AG04450 (cell line): ENCODE results near the gene POC5. TPM values are rescaled to one million over a fixed set of nuclear protein-coding genes. Genes with fewer than 3 reads are reported as not detected.

ENCODE experiments used
- CTCF ChIA-PET: fragments of 300-600, 350-600 bp; formaldehyde crosslinking; extraction: SDS; loops from one replicate; lab custom pipeline; 2022; ENCODE audit warnings: antibody characterized with exemption, inconsistent platforms; lab: Charles Lee
- POLR2A ChIA-PET: fragments of 350-600 bp; formaldehyde crosslinking; extraction: SDS; loops from one replicate; lab custom pipeline; 2021; ENCODE audit warnings: antibody characterized with exemption, inconsistent platforms; lab: Yijun Ruan, JAX
- DNase-seq: peaks from one replicate; pipeline ENCODE4 v3.0.0-alpha.2; 2011; ENCODE audit warnings: low read depth, low spot score
- H3K27ac ChIP-seq: one replicate; pipeline ENCODE4 v1.5.1; 2012; ENCODE audit warnings: low read depth, low read length, control low read depth
- H3K27me3 ChIP-seq: one replicate; pipeline ENCODE4 v1.6.0; 2012; ENCODE audit warnings: low read length; ENCODE audit not compliant: control insufficient read depth, insufficient read depth
- H3K4me3 ChIP-seq: 2 replicates; pipeline ENCODE4 v1.5.1; 2011; ENCODE audit warnings: mild to moderate bottlenecking, low read depth, low read length, control low read depth
- H3K9me3 ChIP-seq: 2 replicates; pipeline ENCODE4 v1.5.1; 2012; ENCODE audit warnings: low read length; ENCODE audit not compliant: control insufficient read depth, insufficient read depth
- CTCF ChIP-seq: IDR thresholded peaks from 2 replicates; pipeline ENCODE4 v1.5.1; 2011; ENCODE audit warnings: low read depth, low read length, control low read depth, inconsistent platforms
- polyA plus RNA-seq: library from polyadenylated mRNA; depleted of rRNA; stranded (reverse); fragments of >200 nt; gene quantifications from 2 replicates; pipeline ENCODE4 v1.2.3, GENCODE V29; 2011

Gene POC5
- polyA plus RNA-seq, 1 experiment: 10.7 TPM

- ChIA-PET POLR2A (no interaction called here), CTCF (interaction anchor here (0.7 kb wide), 2 partner anchors 91 to 239 kb away, joined by 3 read pairs; no protein-coding TSS in a partner anchor)
- Histone ChIP-seq H3K27ac (no peak overlapping the region), H3K9me3 (no peaks in the 10 kb centered on the region), H3K4me3 (no peak overlapping the region), H3K27me3 (no peaks in the 10 kb centered on the region)
- DNase-seq: no peak
- no peak for TF ChIP-seq CTCF
These were observed 39.6 kb downstream of the POC5 start for GRCh38 chr5:75677607-75678006.

- CTCF ChIA-PET: no interaction called here
- Histone ChIP-seq H3K4me3 (no peak overlapping the region), H3K9me3 (no peaks in the 10 kb centered on the region), H3K27ac (no peak overlapping the region), H3K27me3 (no peaks in the 10 kb centered on the region)
- TF ChIP-seq CTCF: no peak
- POLR2A ChIA-PET: no interaction called here
- no peak for DNase-seq
These were observed 41.5 kb downstream of the POC5 start for GRCh38 chr5:75675783-75676182.

GRCh38 chr5:75672616-75673015 is 44.6 kb downstream of the POC5 start:
- Histone ChIP-seq H3K4me3 (no peak overlapping the region), H3K9me3 (no peaks in the 10 kb centered on the region), H3K27me3 (no peaks in the 10 kb centered on the region), H3K27ac (no peak overlapping the region)
- no peak for DNase-seq
- CTCF ChIA-PET: interaction anchor here (1.3 kb wide), 1 partner anchor 8 kb away, joined by 6 read pairs; no protein-coding TSS in a partner anchor
- no peak for TF ChIP-seq CTCF
- POLR2A ChIA-PET: no interaction called here

- Histone ChIP-seq H3K27ac (no peak overlapping the region), H3K9me3 (no peaks in the 10 kb centered on the region), H3K27me3 (no peaks in the 10 kb centered on the region), H3K4me3 (no peak overlapping the region)
- TF ChIP-seq CTCF: no peak
- POLR2A ChIA-PET: no interaction called here
- CTCF ChIA-PET: no interaction called here
- no peak for DNase-seq
These were observed 45.7 kb downstream of the POC5 start for GRCh38 chr5:75671506-75671905.

- DNase-seq: no peak
- CTCF ChIA-PET: interaction anchor here (2.2 kb wide), 1 partner anchor 10 kb away, joined by 11 read pairs; no protein-coding TSS in a partner anchor
- H3K27me3 ChIP-seq: no peaks in the 10 kb centered on the region
- no peak overlapping the region for H3K27ac ChIP-seq
- H3K9me3 ChIP-seq: no peaks in the 10 kb centered on the region
- no peak for TF ChIP-seq CTCF
- H3K4me3 ChIP-seq: no peak overlapping the region
- POLR2A ChIA-PET: no interaction called here
These were observed 46.7 kb downstream of the POC5 start for GRCh38 chr5:75670577-75670976.
